Trophoblast cell (in vitro differentiated cells and primary cell): ENCODE measurements around the gene RAB7B.

Experiments used
- DNase-seq, 2 donors: peaks; one replicate each; pipeline ENCODE4 v3.0.0-alpha.2; 2016
- H2AFZ ChIP-seq: 2 replicates; pipeline ENCODE4 v1.6.1; 2013; ENCODE audit warnings: low read length, moderate library complexity, mild to moderate bottlenecking; ENCODE audit not compliant: insufficient read depth, poor library complexity
- H2AK5ac ChIP-seq: 2 replicates; pipeline ENCODE4 v1.6.1; 2013; ENCODE audit warnings: mild to moderate bottlenecking, low read length
- H2BK120ac ChIP-seq: 2 replicates; pipeline ENCODE4 v1.6.1; 2013; ENCODE audit warnings: low read length, mild to moderate bottlenecking, moderate library complexity; ENCODE audit not compliant: insufficient read depth, poor library complexity
- H2BK12ac ChIP-seq: 2 replicates; pipeline ENCODE4 v1.6.1; 2013; ENCODE audit warnings: mild to moderate bottlenecking, low read length, moderate library complexity
- H2BK5ac ChIP-seq: 2 replicates; pipeline ENCODE4 v1.6.1; 2013; ENCODE audit warnings: low read length, low read depth, moderate library complexity, mild to moderate bottlenecking; ENCODE audit not compliant: poor library complexity
- H3K14ac ChIP-seq: 2 replicates; pipeline ENCODE4 v1.6.1; 2013; ENCODE audit warnings: mild to moderate bottlenecking, low read length
- H3K18ac ChIP-seq: 2 replicates; pipeline ENCODE4 v1.6.1; 2013; ENCODE audit warnings: mild to moderate bottlenecking, low read length
- H3K23ac ChIP-seq: 2 replicates; pipeline ENCODE4 v1.6.1; 2013; ENCODE audit warnings: low read length
- H3K27ac ChIP-seq: 2 replicates; pipeline ENCODE4 v1.5.1; 2013; ENCODE audit warnings: low read depth, mild to moderate bottlenecking, inconsistent platforms, low read length, moderate library complexity
- H3K27me3 ChIP-seq: 2 replicates; pipeline ENCODE4 v1.6.1; 2013; ENCODE audit warnings: inconsistent platforms, mild to moderate bottlenecking, low read length, moderate library complexity; ENCODE audit not compliant: insufficient read depth
- H3K36me3 ChIP-seq, 2 experiments: 1 replicate in 1 of 2; 2 replicates in 1 of 2; pipeline ENCODE4 v1.6.1; 2013; ENCODE audit warnings: low read length in 2 of 2, mild to moderate bottlenecking in 2 of 2, moderate library complexity in 1 of 2; ENCODE audit not compliant: insufficient read depth in 2 of 2, control insufficient read depth in 1 of 2
- H3K4ac ChIP-seq: 2 replicates; pipeline ENCODE4 v1.6.1; 2013; ENCODE audit warnings: low read depth, mild to moderate bottlenecking, low read length, moderate library complexity
- H3K4me1 ChIP-seq, 2 experiments: 1 replicate in 1 of 2; 2 replicates in 1 of 2; pipeline ENCODE4 v1.6.1; 2013; ENCODE audit warnings: low read length in 2 of 2, mild to moderate bottlenecking in 2 of 2, moderate library complexity in 1 of 2; ENCODE audit not compliant: insufficient read depth in 2 of 2, control insufficient read depth in 1 of 2
- H3K4me2 ChIP-seq: 2 replicates; pipeline ENCODE4 v1.6.1; 2013; ENCODE audit warnings: inconsistent platforms, mild to moderate bottlenecking, low read length, moderate library complexity
- H3K4me3 ChIP-seq: 2 replicates; pipeline ENCODE4 v1.5.1; 2013; ENCODE audit warnings: mild to moderate bottlenecking, low read depth, low read length, inconsistent platforms
- H3K79me1 ChIP-seq: one replicate; pipeline ENCODE4 v1.6.1; 2013; ENCODE audit warnings: low read length
- H3K79me2 ChIP-seq: 2 replicates; pipeline ENCODE4 v1.6.1; 2013; ENCODE audit warnings: low read length, mild to moderate bottlenecking; ENCODE audit not compliant: control insufficient read depth, insufficient read depth, poor library complexity
- H3K9ac ChIP-seq: 2 replicates; pipeline ENCODE4 v1.6.1; 2013; ENCODE audit warnings: mild to moderate bottlenecking, low read length
- H3K9me3 ChIP-seq: 2 replicates; pipeline ENCODE4 v1.6.1; 2013; ENCODE audit warnings: low read depth, mild to moderate bottlenecking, control low read depth, inconsistent platforms, low read length; ENCODE audit not compliant: insufficient read depth
- H4K12ac ChIP-seq: 2 replicates; pipeline ENCODE4 v1.6.1; 2013; ENCODE audit warnings: low read depth, mild to moderate bottlenecking, low read length, moderate library complexity
- H4K8ac ChIP-seq: 2 replicates; pipeline ENCODE4 v1.6.1; 2013; ENCODE audit warnings: low read depth, mild to moderate bottlenecking, low read length, moderate library complexity
- H4K91ac ChIP-seq: one replicate; pipeline ENCODE4 v1.6.1; 2013; ENCODE audit warnings: low read depth, mild to moderate bottlenecking, low read length, moderate library complexity
- WGBS: extraction: QIAGEN DNeasy Blood & Tissue Kit; methylation state at CpG from one replicate; pipeline ENCODE4 v1.1.7; 2013; ENCODE audit warnings: missing lambda C conversion rate; ENCODE audit not compliant: insufficient read length, insufficient coverage; ENCODE audit errors: extremely low coverage; 5-methylcytosine and 5-hydroxymethylcytosine counted together

The RAB7B gene

DNA sequence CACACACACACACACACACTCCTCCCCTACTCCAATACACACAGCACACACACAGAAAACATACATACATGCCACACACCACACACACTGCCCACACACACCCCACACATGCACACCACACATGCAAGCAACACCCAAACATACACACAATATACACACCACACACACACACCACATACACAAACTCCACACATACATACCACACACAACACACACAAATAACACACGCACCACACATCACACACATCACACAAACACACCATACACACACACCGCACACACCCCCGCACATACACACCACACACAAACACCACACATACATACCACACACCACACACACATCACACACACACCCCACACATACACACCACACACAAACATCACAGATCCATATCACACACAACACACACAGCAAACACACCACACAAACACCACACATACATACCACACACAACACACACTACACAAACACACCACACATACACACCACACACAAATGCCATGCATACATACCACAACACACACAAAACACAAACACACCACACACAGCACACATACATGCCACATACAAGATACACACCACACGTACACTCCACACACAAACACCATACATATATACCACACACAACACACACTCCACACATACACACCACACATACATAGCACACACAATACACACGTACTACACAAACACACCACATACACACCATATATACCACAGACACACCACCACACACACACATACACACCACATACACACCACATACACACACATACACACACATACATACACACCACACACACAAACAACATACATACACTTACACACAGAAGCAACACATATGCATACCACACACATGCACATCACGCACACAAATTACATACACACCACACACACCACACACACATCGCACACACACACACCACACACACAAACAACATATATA is 932 bp upstream of the RAB7B start:
- 100% methylated on average over 7 of the region's 7 CpGs for WGBS

DNA sequence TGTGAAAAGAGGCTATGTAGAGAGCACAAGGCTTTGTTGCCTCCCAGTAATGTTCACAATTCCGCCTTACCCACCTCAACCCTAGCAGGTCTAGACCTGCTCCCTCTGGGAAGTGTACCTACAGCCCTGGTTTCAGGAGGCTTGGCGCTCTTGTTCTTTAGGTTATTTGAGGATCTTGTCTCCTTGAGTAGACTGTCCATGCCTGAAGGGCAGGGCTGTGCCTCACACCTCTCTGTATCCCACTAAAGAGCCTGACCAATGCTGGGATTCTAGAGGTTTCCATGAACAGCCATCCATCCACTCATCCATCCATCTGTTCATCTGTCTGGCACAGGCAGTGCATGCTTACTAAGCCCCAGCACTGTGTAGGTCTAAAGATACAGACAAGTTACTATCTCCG is 1.0 kb downstream of the RAB7B start:
- H3K9ac ChIP-seq = no peak overlapping the region
- no peak overlapping the region for H3K14ac ChIP-seq
- H2BK5ac ChIP-seq = no peak overlapping the region
- no peaks in the 10 kb centered on the region for H3K79me2 ChIP-seq
- H2AK5ac ChIP-seq = no peak overlapping the region
- H3K18ac ChIP-seq = no peak overlapping the region
- no peak overlapping the region for H3K4ac ChIP-seq
- H3K23ac ChIP-seq = no peak overlapping the region
- no peaks in the 10 kb centered on the region for H3K36me3 ChIP-seq
- H3K4me3 ChIP-seq = no peak overlapping the region
- no peak overlapping the region for H3K27ac ChIP-seq
- no peak overlapping the region for H4K91ac ChIP-seq
- no peak overlapping the region for H4K8ac ChIP-seq
- peaks cover 2% of the 10 kb centered on the region for H3K79me1 ChIP-seq
- DNase-seq = no peak
- no CpG with 5 or more reads among the region's 3 CpGs for WGBS
- H2BK120ac ChIP-seq = no peak overlapping the region
- no peak overlapping the region for H4K12ac ChIP-seq
- no peaks in the 10 kb centered on the region for H3K27me3 ChIP-seq
- H2BK12ac ChIP-seq = no peak overlapping the region
- H3K4me2 ChIP-seq = no peak overlapping the region
- no peak overlapping the region for H2AFZ ChIP-seq
- peaks cover 2% of the 10 kb centered on the region for H3K9me3 ChIP-seq
- peaks cover 22 to 41% of the 10 kb centered on the region in 2 experiments for H3K4me1 ChIP-seq

More for the DNA sequence above, 932 bp upstream of the RAB7B start:
- Histone ChIP-seq H4K8ac (no peak overlapping the region), H4K91ac (no peak overlapping the region), H3K9ac (peak overlapping the region; percentile 34), H3K27me3 (no peaks in the 10 kb centered on the region), H3K79me1 (peaks cover 2% of the 10 kb centered on the region), H3K9me3 (peaks cover 2% of the 10 kb centered on the region), H3K27ac (no peak overlapping the region), H4K12ac (no peak overlapping the region), H2BK120ac (no peak overlapping the region), H3K4me2 (no peak overlapping the region), H2BK12ac (no peak overlapping the region), H3K4ac (no peak overlapping the region), H3K4me1 (peaks cover 15 to 36% of the 10 kb centered on the region in 2 experiments), H3K18ac (no peak overlapping the region), H3K23ac (peak overlapping the region; percentile 99), H3K79me2 (no peaks in the 10 kb centered on the region), H2AK5ac (no peak overlapping the region), H2BK5ac (no peak overlapping the region), H3K4me3 (peak overlapping the region; percentile 52), H2AFZ (no peak overlapping the region), H3K14ac (no peak overlapping the region), H3K36me3 (no peaks in the 10 kb centered on the region)
- DNase-seq = no peak

DNA sequence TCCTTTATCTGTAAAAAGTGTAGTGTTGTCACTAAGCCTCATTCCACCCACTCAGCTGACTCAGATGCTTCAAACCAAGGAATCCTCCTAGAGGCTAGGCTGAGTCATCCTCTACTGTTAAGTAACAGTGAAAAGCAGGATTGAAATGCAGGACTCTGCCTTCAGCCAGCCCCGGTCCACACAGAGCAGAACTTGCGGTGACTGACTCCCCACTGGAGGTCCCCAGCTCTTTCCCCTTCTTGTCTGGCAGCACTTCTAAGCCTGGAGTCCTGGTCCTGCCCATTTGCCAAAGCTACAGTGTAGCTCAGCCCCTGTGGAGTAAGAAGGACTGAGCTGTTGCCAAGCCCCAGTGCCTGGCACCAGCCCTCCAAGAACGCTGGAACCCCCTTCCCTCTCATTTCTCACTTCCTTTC is 1.7 kb downstream of the RAB7B start:
- Histone ChIP-seq H2BK12ac (no peak overlapping the region), H3K79me2 (no peaks in the 10 kb centered on the region), H3K18ac (no peak overlapping the region), H3K4me1 (peaks cover 22 to 36% of the 10 kb centered on the region in 2 experiments), H3K4me3 (no peak overlapping the region), H3K23ac (no peak overlapping the region), H3K4ac (no peak overlapping the region), H3K36me3 (no peaks in the 10 kb centered on the region), H3K9me3 (peaks cover 5% of the 10 kb centered on the region), H3K4me2 (no peak overlapping the region), H4K12ac (no peak overlapping the region), H3K9ac (no peak overlapping the region), H2BK5ac (peak overlapping the region; percentile 7), H4K91ac (peak overlapping the region; percentile 1), H3K27ac (peak overlapping the region; percentile 9), H3K79me1 (peaks cover 2% of the 10 kb centered on the region), H2AFZ (no peak overlapping the region), H2BK120ac (no peak overlapping the region), H4K8ac (no peak overlapping the region), H2AK5ac (no peak overlapping the region), H3K27me3 (no peaks in the 10 kb centered on the region), H3K14ac (no peak overlapping the region)
- WGBS = no CpG with 5 or more reads among the region's 3 CpGs
- peak; percentile 82 to 94 for DNase-seq

DNA sequence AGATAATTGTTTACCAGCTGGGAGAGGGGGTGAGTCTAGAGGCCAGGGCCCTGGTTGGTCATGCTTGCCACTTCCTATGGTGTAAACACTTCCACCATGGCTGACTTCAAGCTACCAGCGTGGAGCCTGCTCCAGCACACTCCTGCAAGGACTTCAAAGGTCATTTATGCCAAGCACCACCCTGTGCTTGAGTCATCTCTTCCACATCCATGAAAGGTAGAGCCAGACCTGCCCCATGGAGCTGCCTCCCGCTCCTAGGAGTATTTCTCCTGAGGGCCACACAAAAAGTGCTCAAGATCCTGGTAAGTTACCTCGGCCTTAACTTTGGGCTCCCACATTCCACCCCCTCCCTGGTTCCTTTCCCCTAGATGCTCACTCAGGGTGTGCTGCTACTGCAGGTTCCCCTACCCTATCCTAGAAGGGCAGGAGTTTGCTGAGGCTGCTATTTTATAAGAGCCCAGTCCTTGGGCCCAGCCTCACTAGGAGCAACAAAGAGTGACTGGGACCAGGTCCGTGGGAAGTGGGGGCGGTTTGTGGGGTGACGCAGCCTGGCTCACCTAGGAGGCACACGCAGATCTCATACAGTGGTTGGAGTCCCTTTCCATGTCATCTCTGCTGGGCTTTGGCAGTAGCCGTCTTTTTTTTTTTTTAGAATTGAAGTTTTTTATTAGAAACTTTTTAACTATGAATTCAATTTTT is 2.4 kb downstream of the RAB7B start:
- DNase-seq = no peak
- Histone ChIP-seq H2AFZ (no peak overlapping the region), H3K79me2 (no peaks in the 10 kb centered on the region), H3K14ac (no peak overlapping the region), H3K4me2 (no peak overlapping the region), H3K18ac (no peak overlapping the region), H3K4me1 (peaks cover 22 to 34% of the 10 kb centered on the region in 2 experiments), H3K27me3 (no peaks in the 10 kb centered on the region), H3K23ac (no peak overlapping the region), H2BK5ac (no peak overlapping the region), H4K91ac (no peak overlapping the region), H2AK5ac (no peak overlapping the region), H2BK120ac (no peak overlapping the region), H3K36me3 (no peaks in the 10 kb centered on the region), H3K9ac (no peak overlapping the region), H4K12ac (no peak overlapping the region), H4K8ac (no peak overlapping the region), H3K27ac (no peak overlapping the region), H3K79me1 (peaks cover 2% of the 10 kb centered on the region), H2BK12ac (no peak overlapping the region), H3K9me3 (peaks cover 5% of the 10 kb centered on the region), H3K4me3 (no peak overlapping the region), H3K4ac (no peak overlapping the region)
- no CpG with 5 or more reads among the region's 8 CpGs for WGBS
